Esophagus muscularis mucosa (tissue), 3 donors: ENCODE measurements around the gene SORL1-AS1.

Source experiments
- CTCF ChIP-seq, 3 experiments: fragments of 200-600 bp in 2 of 3; fragments of 450-650 bp in 1 of 3; sonication (generic) in 2 of 3; IDR thresholded peaks; one replicate each; pipeline ENCODE4 v1.5.1; 2017 to 2019; ENCODE audit warnings: antibody characterized with exemption in 3 of 3, mild to moderate bottlenecking in 2 of 3, moderate library complexity in 1 of 3
- POLR2A ChIP-seq: fragments of 450-650 bp; IDR thresholded peaks from one replicate; pipeline ENCODE4 v1.6.1; 2017; ENCODE audit warnings: antibody characterized with exemption, moderate library complexity, mild to moderate bottlenecking, low read depth
- POLR2AphosphoS5 ChIP-seq, 2 donors: sonication (generic); formaldehyde crosslinking; IDR thresholded peaks; one replicate each; pipeline ENCODE4 v1.6.1; 2017; ENCODE audit warnings: antibody characterized with exemption in 2 of 2

GRCh38 chr11:121451986-121452608 is 670 bp downstream of the SORL1-AS1 start, which contains the start of gene SORL1:
- TF ChIP-seq POLR2AphosphoS5 (IDR thresholded peaks at IDR 0.05) (peak; percentile 23 to 25), CTCF (IDR thresholded peaks at IDR 0.05) (peak; percentile 63 to 67 (median 67)), POLR2A (no peak)
